SU-DHL-6 (cell line): ENCODE data around the gene ZNF554.

Experiments used
- EZH2phosphoT487 ChIP-seq: fragments of 200-600 bp; sonication (generic), shearing (Covaris generic); conservative IDR thresholded peaks from 2 replicates; pipeline ENCODE4 v1.6.1; 2018; ENCODE audit warnings: mild to moderate bottlenecking, antibody characterized with exemption, low read length, moderate library complexity, mixed read lengths
- TF ChIP-seq, protein P1 (sequence below): fragments of 200-600 bp; sonication (generic); IDR thresholded peaks from one replicate; pipeline ENCODE4 v1.5.1; 2017; ENCODE audit warnings: antibody characterized with exemption, mild to moderate bottlenecking, low read length, moderate library complexity; ENCODE audit not compliant: insufficient read depth, poor library complexity, severe bottlenecking

DNA sequence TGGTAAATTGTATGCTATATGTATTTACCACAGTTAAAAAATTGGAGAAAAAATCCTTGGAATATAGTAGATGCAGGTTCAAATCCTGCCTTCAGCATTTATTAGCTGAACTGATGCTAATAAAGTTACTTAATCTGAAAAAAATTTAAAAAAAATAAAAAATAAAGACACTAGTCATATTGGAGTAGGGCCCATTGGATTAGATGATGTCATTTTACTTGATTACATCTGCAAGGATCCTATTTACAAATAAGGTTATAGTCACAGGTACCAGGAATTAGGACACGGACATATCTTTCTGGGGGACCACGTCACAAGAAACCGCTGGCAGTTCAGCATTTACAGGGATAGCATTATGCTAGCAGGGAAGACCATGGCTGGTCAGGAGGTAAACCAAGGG lies 27.8 kb downstream of the ZNF554 start:
- TF ChIP-seq, protein P1, sequence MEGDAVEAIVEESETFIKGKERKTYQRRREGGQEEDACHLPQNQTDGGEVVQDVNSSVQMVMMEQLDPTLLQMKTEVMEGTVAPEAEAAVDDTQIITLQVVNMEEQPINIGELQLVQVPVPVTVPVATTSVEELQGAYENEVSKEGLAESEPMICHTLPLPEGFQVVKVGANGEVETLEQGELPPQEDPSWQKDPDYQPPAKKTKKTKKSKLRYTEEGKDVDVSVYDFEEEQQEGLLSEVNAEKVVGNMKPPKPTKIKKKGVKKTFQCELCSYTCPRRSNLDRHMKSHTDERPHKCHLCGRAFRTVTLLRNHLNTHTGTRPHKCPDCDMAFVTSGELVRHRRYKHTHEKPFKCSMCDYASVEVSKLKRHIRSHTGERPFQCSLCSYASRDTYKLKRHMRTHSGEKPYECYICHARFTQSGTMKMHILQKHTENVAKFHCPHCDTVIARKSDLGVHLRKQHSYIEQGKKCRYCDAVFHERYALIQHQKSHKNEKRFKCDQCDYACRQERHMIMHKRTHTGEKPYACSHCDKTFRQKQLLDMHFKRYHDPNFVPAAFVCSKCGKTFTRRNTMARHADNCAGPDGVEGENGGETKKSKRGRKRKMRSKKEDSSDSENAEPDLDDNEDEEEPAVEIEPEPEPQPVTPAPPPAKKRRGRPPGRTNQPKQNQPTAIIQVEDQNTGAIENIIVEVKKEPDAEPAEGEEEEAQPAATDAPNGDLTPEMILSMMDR, result no peak
- no peak for TF ChIP-seq EZH2phosphoT487
